GM21515 (cell line): ENCODE data around the gene CSN1S1.
"Not testable (repeated sequence)": the region's sequence is repeated elsewhere in the genome, so short reads cannot be mapped to it uniquely, and the experiment has no call there.

Source experiments
- ATAC-seq: cut with Tn5 transposase; IDR thresholded peaks from one replicate; pipeline ENCODE4 v1.9.1; 2021; ENCODE audit not compliant: unreplicated experiment

The CSN1S1 gene, protein sequence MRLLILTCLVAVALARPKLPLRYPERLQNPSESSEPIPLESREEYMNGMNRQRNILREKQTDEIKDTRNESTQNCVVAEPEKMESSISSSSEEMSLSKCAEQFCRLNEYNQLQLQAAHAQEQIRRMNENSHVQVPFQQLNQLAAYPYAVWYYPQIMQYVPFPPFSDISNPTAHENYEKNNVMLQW

DNA sequence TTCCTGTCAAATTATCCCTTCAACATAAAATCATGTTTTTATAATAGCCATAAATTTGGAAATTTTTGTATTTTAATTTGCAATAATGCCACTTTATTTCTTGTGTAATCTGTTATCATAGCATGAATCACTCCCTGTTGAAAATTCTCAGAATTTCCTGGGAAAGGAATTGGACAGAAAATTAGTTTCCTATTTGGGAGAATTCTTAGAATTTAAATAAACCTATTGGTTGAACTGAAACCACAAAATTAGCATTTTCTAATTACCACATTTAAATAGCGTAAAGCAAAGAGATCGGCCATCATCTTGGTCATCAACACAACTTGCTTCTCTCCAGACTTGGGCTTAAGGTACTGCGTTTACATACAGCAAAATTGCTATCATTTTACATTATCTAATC, at the start of gene CSN1S1:
Gene CSN1S1 (plus strand): TSS at position 301 of the 400 bp plus-strand sequence. CDS start 1,488 bp downstream, outside the sequence.
- ATAC-seq = no peak

DNA sequence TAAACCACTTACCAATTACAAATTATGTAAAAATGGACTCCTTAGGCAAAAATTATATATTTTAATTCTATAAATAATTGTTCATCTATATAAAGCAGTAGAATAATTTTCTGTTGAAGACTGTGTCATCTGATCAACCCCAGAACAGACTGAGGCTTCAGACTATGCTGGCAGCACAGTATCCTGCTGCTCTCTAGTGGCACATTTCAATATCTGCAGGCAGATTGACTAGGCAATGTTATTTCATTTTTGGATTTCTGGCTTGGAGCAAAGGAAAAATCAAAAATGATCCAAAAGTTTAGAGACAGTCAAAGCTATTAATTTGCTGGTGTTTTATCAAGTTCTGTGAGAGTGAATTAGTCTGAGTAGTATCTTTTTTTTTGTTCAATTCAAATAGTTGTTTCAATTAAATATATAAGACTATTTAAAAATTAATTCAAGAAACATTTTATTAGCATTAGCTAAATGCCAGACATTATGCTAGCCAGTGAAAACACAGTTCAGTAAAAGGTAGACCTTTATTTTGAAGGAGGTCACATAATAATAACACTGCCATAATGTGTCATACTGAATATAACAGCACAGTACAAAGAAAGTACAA, 49.6 kb upstream of the CSN1S1 start:
- ATAC-seq = peak; percentile 89

DNA sequence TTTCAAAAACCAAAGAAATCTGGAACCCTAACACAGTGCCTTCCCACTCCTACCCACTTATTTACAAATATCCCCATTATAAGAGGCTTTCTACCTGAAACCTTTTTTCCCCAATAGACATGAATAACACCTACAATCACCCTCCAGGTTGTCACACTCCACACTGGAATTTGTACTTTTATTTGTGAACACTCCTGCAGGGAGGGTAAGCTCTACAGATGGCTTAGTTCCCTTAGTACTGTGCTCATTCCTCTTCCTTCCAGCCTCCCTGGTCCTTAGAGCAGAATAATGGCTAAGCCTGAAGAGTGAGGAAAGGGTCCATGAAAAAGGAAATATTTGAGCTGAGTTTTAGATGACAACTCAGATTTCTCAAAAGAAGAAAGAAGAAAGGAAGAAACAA, 48.7 kb upstream of the CSN1S1 start:
- ATAC-seq = no peak

DNA sequence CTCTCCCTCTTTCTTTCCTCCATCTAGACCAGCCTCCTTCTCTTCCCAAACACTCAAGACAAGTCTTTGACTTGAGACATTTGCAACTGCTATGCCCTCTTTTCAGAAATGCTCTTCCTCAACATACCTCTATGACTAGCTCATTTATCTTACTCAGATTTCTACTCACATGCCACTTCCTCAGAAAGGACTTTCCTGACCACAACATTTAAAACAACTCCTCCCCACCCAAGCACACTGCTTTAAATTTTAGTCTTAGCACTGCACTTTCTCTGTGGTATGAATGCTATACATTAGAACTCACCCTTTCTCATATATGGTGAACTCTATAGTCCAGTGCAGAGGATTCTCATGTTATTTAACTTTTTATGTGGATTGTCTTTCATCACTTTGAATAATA, 42.5 kb upstream of the CSN1S1 start:
- ATAC-seq = no peak

DNA sequence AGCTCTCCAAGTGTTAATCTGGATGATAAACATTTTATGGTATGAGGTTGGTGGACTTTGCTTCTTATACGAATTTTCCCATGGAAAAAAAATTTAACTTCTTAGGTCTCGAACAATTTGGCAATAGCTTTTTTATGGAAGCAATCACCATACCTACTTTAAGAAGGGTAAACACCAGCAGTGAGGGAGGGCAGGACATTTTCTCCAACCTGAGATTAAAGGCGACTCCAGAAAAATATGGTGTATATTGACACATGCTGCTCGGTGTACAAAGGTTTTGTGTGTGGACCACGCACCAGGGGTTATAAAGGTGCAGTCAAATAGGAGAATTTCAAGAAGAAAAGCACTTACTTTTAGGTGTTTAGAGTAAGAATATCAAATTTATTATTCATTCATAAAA, 36.7 kb upstream of the CSN1S1 start:
- ATAC-seq = no peak

DNA sequence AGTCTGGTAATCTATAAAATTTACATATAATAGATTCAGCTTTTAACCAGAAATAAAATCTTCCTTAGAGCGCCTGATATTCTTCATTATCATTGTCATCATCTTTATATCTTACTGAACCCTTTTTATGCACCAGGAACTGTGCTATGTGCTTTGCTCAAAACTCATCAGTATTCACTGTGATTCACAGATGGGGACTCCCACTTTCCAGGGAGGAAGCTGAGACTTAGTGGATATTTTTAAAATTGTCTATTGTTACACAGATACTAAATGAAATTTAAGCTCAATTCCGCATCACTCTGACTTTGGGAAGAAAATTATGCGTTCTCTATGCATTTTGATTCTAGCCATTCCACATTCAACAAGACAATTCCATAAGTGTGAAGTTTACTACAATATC, 36.1 kb upstream of the CSN1S1 start:
- ATAC-seq = no peak

DNA sequence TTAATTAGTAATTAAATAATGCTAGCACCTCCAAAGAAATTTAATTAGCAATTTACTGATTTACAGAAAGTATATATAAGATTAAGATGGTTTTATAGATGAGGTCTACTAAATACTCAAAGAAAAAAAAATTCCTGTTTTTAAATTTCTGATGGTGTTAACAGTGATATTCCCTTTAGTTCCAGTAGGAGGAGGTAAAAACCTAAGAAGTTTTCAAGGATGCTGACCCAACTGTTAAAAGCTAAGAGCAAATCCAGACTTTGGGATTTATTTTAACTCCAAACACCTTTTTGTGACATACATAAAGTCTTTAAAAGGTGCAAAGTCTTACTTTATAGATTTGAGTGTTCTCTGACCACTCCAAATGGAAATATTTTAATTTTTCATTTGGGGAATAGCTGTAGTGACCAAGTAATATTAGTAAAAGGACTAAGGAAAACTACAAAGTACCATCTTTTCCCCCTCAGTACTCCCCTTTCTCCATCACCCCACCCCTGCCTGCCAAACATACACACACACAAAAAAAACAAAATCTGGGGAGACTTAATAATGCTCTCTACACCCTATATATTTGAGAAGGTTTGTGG, 34.2 kb upstream of the CSN1S1 start:
- no peak for ATAC-seq

DNA sequence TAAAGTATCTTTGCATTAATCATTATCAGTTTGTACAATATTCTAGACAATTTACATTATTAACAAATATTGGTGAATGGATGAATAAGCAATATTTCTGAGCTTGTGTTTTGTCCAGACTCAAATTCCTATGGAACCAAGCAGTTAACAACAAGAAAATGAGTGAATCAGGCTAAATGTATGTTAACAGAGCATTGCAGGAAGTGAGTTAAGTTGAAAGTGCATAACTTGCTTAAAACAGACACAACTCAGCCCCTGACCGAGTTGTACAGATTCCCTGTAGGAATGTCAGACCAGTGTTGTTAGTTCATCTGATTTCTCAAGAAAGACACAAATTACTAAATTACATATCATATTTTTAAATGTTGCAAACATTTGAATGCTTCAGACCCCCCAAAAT, 23.7 kb upstream of the CSN1S1 start:
- ATAC-seq = no peak

DNA sequence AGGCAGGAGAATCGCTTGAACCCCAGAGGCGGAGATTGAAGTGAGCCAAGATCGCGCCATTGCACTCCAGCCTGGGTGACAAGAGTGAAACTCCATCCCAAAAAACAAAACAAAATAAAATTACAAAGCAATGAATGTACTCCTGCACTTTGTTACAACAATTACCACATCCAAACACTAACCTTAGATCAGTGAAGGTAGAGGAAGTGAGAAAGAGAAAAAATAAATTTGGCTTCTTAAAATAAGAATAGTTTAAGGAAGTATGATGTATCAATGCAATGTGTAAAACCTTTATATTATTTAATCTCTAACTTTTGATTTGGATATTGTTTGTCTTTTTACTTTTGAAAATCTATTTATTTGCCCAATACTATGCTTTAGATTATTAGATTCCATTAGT, 21.7 kb upstream of the CSN1S1 start:
- ATAC-seq = peak; percentile 49

DNA sequence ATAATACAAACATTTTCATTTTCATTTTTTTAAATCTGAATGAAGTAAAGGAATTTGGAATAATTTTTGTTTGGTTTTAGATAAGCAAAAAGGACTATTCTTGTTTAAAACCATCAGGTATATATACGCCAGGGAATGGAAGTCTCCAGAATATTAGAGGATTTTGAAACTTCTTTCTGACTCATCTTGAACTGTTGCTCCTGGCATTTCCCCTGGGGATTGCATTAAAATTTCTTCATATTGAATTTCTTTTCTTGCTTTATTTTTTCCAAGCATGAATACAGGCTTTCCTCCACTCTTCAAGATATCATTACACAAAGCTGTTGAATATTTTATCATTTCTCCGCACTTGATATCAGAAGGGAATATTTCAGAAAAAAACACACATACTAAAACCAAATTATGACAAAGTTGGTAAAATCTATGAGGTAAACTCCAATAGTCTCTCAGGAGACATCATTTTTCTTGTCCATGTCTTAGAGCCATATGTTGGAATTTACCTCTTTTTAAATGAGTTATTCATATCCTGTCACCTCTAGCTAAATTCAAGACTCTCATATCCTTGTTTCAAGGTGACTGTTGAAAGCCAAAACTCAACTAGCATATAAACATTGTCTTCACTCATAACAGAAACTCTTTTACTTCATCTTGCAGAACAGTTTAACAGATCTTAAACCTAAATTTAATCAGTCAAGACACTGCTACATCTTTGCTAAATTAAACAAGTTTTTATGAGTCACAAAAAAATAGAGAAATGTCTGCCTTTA, 20.7 kb upstream of the CSN1S1 start:
- peak; percentile 84 for ATAC-seq

DNA sequence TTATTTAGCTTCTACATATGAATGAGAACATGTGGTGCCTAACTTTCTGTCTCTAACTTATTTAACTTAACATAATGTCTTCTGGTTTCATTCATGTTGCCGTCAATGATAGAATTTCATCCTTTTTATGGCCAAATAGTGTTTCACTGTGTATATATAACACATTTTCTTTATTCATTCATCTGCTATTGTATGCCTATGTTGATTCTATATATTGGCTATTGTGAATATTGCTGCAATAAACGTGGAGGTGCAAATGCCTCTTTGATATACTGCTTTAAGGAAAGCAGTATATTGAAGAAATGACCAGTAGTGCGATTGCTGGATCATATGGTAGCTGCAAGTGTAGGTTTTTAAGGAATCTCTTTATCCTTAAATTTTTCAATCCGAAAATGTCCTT, 10.0 kb upstream of the CSN1S1 start:
- ATAC-seq = no peak

DNA sequence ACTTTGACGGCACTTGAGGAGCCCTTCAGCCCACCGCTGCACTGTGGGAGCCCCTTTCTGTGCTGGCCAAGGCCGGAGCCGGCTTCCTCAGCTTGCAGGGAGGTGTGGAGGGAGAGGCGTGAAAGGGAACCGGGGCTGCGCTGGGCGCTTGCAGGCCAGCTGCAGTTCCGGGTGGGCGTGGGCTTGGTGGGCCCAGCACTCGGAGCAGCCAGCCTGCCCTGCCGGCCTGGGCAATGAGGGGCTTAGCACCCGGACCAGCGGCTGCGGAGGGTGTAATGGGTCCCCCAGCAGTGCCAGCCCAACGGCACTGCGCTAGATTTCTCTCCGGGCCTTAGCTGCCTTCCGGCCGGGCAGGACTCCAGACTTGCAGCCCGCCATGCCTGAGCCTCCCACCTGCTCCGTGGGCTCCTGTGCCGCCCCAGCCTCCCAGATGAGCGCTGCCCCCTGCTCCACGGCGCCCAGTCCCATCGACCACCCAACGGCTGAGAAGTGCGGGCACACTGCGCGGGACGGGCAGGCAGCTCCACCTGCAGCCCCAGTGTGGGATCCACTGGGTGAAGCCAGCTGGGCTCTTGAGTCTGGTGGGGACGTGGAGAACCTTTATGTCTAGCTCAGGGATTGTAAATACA, 7.0 kb upstream of the CSN1S1 start:
- ATAC-seq = not testable (repeated sequence)

DNA sequence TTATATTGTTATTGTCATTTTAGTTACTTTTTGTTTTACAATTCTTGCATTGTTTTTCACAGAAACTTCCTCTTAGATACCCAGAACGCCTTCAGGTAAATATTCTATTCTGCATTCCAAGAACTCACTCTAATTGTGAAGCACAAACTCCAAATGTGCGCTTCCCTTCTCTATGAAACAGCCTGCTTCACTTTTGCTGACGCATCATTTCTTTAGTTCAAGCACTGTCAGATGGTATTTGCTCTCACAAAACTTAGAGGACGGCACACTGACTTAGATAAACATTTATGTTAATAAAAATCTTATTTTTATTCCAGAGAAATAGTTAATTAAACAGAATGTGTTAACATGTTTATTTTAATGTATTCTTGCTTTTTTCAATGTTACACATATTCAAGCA, 3.3 kb downstream of the CSN1S1 start:
- no peak for ATAC-seq

DNA sequence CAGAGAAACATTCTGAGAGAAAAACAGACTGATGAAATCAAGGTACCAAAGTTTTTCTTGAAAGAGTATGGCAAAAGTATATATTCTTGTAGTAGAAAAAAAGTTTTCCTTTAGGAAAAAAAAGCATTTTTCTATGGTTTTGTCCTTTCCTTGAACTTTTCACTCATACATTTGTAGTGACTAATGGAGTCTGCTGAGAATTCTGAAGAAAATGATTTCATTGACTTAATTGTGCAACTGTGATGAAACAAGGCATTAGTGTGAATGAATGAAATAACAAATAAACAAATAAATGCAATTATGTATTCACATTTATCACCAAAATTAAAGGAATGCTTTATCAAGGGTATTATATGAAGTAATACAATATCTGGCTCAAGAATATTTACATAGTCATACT, 5.7 kb downstream of the CSN1S1 start:
- no peak for ATAC-seq

DNA sequence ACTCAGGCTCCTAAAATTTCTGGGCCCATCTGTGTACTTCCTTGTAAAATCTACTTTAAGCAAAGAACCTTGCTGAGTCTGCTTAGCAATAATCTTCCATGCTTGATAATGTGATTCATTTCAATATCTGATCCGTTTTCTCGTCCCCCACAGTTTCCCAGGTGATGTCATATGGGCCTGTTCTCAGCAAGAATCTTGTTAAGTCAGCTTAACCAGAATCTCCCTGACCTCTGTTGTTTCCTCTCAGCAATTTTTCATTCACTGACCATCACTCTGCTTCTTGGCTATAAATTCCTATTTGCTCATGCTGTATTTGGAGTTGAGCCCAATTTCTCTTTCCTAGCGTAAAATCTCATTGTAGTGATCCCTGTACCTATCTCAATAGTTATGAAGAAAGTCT, 20.7 kb downstream of the CSN1S1 start:
- ATAC-seq = no peak

DNA sequence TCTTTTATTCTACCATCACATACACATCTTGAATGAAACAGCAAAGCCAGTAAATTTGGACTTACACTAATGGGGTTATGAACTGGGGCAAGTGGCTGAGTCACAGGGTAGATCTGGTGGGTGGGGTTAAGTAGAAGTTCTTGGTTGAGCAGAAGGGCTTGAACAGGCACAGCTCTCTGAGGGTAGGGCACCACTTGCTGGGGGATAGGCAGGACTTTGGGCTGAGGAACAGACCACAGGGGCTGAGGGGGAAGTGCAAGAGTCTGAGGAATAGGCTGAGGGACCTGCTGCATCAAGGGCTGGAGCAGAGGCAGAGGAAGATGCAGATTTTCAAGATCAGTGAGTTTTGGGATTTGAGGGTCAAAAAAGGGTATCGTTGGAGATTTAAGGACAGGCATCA, 26.3 kb downstream of the CSN1S1 start:
- ATAC-seq = no peak

DNA sequence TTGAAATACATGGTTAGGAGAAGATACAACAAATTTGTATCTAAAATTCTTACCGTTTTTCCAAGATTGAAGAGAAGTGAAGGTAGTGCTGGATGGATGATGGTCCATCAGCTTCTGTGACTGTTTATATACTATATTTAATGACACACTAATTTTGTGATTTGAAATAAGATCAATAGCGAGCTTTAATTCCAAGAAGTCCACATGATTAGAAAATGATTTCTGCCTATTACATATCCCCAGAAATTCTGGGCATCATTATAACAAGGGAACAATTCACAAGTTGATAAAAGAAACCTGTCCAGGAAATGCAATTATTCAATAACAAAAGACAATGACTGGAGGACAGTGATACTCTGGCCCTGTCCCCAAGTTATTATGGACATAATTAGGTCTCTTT, 34.8 kb downstream of the CSN1S1 start, which contains the start of gene CSN2:
Gene CSN2 (minus strand): TSS at position 101 of the 400 bp plus-strand sequence. CDS start 4,733 bp downstream, outside the sequence.
- no peak for ATAC-seq

DNA sequence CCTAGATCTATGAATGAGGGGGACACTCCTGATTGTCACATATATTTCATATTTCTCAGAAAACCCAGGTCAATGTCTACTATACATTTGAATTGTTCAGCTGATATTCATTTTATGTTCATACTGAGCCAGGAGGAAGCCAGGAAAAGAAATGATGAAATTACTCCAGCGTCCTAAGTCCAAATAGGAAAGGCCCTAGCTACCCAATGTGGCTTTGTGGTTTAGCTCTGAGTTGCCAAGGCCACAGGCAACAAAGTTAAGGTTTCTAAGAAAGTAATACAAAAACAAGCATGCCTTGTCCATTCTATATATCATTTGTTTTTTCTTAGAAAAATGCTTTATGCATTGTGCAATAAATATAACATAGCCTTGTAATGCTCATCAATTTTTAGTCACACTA, 39.2 kb downstream of the CSN1S1 start:
- no peak for ATAC-seq

DNA sequence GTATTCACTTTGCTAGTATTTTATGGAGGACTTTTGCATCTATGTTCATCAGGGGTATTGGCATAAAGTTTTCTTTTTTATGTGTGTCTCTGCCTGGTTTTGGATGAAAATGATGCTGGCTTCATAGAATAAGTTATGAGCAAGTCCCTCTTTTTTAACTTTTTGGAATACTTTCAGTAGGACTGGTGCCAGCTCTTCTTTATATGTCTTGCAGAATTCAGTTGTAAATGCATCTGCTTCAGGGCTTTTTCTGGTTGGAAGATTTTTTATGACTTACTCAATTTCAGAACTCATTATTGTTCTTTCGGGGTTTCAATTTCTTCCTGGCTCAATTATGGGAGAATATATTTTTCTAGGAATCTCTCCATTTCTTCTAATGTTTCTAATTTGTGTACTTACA, 43.8 kb downstream of the CSN1S1 start:
- no peak for ATAC-seq

DNA sequence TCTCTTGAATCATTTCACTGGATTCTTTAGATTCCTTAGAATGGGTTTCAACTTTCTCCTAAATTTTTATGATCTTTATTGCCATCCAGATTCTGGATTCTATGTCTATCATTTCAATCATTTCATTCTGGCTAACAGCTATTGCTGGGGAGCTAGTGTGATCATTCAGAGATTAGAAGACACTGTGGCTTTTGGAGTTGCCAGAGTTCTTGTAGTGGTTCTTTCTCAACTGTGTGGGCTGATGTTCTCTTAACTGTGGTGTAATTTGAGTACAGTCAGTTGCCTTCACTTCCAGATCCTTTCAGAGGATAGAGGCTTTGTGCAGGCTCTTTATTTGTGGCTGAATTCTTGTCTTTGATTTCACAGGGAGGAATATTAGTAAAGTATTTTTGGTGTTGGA, 46.7 kb downstream of the CSN1S1 start:
- no peak for ATAC-seq

DNA sequence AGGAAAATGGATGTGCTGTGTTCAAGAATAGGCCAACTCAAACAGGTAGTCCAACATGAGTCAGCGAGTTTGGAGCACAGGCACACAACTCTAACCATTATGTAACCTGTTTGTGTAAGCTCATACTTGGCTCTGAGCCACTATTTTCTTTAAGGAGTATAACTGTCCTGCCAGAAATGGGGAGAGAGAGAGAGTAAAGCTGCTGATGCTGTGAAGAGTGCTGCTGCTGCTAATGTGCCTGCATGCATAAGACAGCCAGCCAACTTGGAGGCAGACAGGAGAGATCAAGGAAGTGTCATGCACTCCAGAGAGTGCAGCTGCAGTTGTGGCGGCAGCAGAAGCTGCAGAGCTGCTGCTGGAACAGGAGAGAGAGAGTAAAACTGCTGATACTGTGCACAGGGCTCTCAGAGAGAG, 53.2 kb downstream of the CSN1S1 start:
- ATAC-seq = no peak
